HCEC 1CT (cell line): Measurements from ENCODE around the gene FILIP1.
A peak's percentile ranks its signal among the peaks of the same experiment; 100 is the strongest.
"Not testable (repeated sequence)": the region's sequence is repeated elsewhere in the genome, so short reads cannot be mapped to it uniquely, and the experiment has no call there.

ENCODE experiments used
- DNase-seq: peaks from one replicate; pipeline ENCODE4 v3.0.0-alpha.2; 2017

FILIP1 gene

GRCh38 chr6:75419416-75419815 lies 74.2 kb downstream of the FILIP1 start:
- no peak for DNase-seq

DNA sequence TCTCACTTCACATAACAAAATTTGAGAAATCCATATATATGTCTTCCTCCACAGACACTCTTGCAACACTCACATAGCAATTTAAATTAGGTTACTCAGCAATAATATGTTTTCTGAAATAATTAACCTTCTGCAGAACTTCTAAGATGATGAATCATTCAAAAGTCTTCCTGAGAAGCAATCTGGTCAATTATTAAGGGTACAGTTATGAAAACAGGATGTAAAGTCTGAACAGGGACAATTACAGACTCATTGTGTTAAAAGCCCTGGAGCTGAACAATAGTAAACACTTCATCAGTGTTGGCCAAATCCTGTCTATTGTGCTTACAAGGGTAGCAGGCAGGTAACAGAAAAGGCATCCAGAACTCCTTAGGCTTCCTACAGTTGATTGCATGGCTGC lies 75.4 kb downstream of the FILIP1 start:
- peak; percentile 10 for DNase-seq

DNA sequence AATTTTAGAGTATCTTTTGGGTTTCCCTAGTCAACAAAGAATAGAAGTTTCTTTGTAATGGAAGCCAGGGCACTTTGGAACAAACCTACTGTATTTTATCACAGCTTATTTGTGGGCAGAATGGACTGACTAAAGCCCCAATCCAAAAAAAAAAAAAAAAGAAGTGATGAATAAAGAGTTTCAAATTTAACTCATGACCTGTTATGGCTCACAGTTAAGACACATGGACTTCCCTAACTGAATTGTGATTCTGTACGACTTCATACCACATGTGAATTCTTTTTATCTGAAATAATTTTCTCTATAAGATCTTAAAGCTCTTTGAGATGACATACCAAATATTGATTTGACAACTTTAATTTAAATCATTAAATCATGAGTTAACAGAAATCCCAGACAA lies 77.2 kb downstream of the FILIP1 start:
- no peak for DNase-seq

DNA sequence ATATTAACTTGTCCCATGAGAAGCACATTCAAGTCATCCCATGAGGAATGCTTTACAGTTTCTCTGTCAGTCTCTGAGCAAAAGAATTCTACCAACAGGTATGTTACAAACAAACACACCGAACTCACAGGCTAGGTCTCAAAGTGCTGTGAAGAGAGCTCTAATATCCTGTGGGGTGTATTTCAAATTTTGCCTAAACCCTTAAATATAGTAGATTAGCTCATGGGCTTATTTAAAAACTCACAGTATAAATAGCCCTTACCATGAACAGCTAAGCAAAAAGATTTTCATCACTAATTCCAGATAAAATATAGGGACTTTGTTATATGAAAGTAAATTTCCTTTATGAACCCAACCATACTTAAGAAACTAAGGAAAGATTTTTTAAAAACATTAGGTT lies 77.8 kb downstream of the FILIP1 start:
- DNase-seq, result no peak

- no peak for DNase-seq
These were observed 79.1 kb downstream of the FILIP1 start for GRCh38 chr6:75414445-75415021.

DNA sequence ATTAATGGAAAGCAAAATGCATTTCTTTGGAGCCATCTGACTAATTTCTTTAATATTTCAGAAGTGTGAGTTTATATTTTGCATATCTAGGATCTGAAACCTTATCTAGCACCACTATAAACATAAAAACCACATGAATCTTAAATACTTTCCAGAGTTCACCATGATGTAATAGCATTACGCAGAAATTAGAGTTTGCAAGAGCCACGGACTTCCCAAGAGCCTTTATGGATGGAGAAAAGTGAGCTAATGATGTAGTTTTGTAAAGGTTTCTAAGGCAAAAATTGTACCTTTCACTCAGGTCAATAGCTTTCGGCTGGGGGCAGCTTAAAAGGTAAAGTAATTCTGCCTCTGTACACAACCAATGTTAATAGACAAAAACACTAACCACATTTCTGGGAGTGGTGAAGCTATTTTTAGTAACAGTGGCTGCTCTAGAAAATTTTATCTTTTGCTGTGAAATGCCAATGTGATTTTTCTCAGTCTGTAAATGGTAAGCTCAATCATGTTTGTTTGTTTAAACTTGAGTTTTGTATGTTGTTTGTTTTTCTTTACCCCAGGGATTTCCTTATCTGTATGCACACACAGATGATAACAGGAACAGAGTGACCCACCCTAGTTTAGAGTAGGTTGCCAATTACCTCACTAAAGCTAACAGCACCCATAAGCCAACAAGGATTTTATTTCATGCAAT lies 80.5 kb downstream of the FILIP1 start:
- DNase-seq, result peak; percentile 54

DNA sequence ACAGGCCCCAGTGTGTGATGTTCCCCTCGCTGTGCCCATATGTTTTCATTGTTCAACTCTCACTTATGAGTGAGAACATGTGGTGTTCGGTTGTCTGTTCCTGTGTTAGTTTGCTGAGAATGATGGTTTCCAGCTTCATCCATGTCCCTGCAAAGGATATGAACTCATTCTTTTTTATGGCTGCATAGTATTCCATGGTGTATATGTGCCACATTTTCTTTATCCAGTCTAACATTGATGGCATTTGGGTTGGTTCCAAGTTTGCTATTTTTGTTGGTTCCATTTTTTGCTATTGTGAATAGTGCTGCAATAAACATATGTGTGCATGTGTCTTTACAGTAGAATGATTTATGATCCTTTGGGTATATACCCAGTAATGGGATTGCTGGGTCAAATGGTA lies 83.0 kb downstream of the FILIP1 start:
- DNase-seq, result not testable (repeated sequence)

DNA sequence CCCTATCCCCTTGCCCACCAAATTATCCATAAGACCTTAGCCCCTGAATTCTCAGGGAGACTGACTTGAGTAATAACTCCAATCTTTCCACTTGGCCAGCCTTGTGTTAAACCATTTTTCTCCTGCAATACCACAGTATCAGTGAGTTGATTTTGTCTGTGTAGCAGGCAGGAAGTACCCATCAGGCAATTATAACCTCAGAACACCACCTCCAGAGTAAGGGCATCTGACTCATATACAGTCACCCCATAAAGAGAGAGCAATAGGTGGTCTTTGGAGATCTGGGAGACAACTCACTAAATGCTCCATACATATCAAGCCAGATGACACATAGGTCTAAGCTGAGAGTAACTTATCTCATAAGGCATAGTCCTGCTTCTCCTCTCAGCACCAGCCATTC lies 83.7 kb downstream of the FILIP1 start:
- no peak for DNase-seq

DNA sequence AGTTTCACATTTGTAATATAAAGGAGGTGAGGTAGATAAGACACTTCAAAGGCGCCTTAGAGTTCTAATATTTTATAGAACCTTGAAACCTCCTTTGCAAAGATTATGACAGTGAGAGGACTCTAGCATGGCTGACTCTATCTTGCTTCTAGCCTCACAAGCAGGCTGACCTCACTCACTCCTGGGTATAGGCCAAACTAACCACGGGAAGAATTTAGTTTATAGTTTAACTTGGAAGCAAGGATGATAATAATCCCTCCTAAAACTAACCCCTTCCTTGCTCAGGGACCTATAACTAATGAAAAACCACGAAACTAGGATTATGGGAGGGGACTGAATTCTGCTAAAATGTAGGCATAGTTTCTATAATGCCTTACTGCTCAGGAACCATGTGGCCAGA lies 84.3 kb downstream of the FILIP1 start:
- DNase-seq, result no peak

- no peak for DNase-seq
These were observed 90.0 kb downstream of the FILIP1 start for GRCh38 chr6:75403563-75404080.

DNA sequence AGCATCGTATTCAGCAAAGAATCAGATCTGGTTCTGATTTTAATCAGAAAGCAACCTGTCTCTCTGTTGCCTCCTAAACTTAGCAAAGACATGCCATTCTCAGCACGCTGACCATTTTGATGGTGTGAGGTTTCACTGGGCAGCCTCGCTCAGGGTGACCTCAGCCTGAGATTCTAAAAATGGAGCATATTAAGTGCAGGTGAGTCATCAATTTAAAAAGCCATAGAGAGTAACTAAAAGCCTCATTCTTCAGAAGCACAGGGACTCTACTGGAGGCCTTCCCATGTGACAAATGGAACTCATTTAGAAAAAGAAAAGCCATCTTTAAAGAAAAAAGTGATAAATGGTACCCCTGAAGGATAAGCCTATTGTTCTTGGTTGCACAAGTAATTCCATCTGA lies 91.3 kb downstream of the FILIP1 start:
- DNase-seq, result peak; percentile 61

DNA sequence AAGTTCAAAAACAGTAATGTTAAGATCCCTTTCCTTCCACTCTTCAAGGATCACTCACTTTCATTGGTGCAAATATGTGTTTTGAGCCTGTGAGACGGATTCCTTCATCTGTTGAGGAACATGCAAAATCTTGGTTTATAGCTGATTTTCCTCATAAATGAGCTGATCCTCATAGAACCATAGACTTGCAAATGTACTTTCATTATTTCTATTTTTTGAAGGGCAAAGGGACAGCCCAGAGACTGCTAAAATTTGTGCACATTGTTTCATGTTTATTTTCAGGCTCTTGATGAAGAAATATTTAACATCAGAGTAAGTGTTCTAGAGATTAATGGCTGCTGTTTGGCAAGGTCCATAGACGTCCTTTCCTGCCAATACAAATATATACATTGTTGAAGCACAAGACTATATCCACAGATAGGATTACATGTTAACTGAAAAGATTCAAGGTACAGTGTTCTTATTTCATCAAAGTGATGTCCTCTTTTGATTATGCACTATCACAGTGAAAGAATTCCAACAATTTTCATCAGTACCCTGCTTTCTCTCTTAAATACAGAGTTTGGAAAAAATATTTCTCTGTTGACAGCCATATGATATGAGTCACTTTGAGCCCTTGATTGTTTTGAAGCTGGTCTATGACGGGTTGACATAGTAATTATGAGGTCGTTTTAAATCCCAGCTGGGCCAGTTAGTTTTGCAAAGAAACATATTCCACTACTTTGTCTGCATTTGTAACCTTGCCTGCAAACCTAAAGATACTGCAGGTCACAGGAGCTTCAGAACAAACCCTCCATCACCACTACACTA lies 95.7 kb downstream of the FILIP1 start:
- peak; percentile 3 for DNase-seq

GRCh38 chr6:75397171-75397570 lies 96.4 kb downstream of the FILIP1 start:
- no peak for DNase-seq

DNA sequence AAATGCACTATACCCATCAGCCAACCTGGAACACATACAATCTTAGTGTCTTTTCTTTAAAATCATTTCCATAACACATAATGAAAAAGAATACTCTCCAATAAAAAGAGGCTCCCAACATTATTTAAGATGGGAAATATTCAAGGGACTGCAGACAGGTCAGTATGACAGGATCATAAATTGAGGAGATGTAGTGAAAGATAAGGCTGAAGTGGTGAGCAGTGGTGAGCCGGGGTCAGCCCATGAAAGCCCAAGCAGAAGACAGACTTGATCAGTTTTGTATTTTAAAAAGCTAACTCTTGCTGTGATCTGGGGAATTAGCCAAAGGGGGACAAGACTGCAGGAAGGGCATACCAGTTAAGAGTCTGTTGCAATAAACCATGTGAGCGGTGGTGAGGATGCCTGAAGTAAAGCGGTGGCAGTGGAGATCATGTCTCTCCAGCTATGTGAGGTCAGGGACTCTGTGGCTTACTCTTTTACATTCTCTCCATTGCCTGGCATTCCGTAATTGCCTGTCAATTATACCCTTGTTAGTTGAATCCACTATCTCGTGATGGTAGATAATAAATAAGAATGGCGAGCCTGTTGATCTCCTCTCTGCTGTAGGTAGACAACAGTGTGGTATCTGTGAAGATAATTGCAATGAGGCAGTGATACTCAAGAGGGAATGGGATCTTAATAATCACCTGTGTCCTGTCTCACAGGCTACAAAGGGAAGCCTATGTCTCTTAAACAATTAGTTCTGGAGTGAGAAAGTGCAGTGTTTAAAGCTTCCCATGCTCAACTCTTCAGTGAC lies 97.4 kb downstream of the FILIP1 start:
- no peak for DNase-seq

DNA sequence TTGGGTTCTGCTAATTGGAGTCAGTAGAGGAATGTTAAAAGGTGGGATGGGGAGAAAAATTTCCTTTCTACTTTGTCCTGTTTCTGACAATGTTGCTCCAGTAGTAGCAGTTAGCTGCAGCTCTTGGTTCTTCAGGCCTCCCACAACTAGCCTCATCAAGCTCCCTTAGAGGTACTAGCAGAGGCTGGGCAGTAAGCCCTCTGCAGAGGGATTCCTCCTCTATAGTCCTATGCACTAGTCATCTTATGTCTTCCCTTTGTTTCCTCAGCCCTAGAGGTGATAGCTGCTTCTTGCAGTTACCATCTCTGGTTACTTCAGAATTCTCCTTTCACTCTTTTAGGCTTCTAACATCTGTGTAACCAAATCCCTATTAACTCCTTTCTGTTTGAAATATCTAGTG lies 99.8 kb downstream of the FILIP1 start:
- DNase-seq, result no peak

- no peak for DNase-seq
These were observed 102.3 kb downstream of the FILIP1 start for GRCh38 chr6:75391276-75391675.

- DNase-seq, result peak; percentile 13
These were observed 107.4 kb downstream of the FILIP1 start for GRCh38 chr6:75386050-75386770.

GRCh38 chr6:75384116-75384515 lies 109.5 kb downstream of the FILIP1 start:
- DNase-seq, result no peak

DNA sequence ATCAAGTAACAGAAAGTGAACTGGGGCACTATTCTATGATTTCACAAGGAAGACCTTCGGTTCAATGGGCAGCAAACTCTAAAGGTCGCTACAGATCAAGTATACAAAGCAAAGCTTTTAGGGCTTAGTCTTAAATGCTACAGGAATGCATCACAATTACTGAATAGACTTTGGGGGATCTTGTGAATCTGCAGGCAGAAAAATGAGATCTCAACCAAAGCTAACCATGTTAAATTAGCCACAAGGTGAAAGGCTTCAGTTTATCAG lies 111.0 kb downstream of the FILIP1 start:
- DNase-seq, result no peak

- no peak for DNase-seq
These were observed 111.5 kb downstream of the FILIP1 start for GRCh38 chr6:75381877-75382633.

DNA sequence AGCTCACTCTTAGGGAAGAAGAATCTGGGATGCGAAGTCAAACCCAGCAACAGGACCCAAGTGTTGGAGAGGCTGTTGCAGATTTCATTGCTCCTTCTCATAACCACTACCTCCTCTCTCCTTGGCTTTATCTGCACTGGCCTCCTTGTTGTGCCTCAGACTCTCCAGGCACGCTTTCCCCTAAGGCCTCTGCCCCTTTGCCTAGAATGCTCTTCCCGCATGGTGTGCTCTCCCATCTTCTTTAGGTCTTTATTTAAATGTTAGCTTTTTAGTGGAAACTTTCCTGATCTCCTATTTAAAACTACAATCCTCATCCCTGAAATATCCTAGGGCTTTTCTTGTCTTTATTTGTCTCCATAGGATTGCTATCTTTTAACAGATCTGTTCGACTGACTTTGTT lies 114.1 kb downstream of the FILIP1 start:
- DNase-seq, result no peak

DNA sequence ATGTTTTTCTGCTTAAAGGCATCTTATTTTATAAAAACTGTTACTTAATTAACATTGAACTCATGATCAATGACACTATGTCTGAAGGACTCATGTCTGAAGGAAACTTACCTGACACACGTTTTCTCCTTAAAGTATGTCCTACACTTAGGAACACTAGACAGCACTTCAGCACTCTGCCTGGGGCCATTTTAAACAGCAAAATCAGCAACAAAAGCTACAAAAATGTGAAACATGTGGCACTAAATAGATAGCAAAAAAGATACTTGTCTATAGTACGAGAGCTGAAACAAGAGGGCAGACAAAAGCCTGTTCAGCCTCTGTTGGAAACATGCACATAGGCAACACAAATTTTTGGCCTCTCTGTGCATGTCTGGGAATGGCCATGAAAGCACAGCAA lies 115.5 kb downstream of the FILIP1 start:
- no peak for DNase-seq
